Measurements from ENCODE around the gene RAB19.

RAB19 gene, protein sequence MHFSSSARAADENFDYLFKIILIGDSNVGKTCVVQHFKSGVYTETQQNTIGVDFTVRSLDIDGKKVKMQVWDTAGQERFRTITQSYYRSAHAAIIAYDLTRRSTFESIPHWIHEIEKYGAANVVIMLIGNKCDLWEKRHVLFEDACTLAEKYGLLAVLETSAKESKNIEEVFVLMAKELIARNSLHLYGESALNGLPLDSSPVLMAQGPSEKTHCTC

DNA sequence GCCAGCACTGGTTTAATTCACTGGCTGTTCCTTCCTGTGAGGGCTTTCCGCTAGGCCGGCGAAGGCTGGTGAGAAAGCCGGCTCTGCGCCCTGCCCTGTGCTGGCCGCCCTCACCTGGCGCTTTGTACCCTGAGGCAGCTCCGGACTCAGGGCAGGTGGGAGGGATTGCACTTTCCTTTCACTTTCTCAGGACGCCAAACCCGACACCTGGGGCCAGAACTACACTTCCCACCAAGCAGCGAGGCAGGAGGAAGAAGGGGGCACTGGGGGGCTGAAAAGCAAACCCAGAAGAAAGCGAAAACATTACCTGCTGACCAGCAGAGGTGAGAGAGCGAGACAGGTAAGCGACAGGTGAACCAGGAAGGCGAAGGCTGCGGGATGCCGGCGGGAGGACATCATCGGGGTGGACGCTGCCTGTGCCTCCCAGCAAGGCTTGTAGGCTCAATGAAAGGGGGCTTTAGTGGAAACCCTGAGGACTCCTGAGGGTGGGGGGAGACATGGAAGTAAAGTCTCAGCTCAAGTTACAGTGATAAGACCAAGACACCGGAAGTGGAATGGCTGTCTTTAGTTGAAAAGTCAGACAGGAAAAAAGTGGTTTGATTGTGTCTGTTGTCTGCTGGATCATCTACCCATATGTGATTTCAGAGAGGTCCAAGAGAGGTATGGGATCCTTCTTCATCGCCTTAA lies at the start of gene RAB19:
Gene RAB19 (plus strand): TSS at position 181 of the 687 bp plus-strand sequence. CDS start 3,589 bp downstream, outside the sequence.
- peak within 1 kb of the TSS; percentile 43 for H3K4me3 ChIP-seq (replicated peaks; ENCODE audit: low read depth, low read length)
- DNase-seq (ENCODE audit: low read depth): no peak
- TF ChIP-seq, protein P1, sequence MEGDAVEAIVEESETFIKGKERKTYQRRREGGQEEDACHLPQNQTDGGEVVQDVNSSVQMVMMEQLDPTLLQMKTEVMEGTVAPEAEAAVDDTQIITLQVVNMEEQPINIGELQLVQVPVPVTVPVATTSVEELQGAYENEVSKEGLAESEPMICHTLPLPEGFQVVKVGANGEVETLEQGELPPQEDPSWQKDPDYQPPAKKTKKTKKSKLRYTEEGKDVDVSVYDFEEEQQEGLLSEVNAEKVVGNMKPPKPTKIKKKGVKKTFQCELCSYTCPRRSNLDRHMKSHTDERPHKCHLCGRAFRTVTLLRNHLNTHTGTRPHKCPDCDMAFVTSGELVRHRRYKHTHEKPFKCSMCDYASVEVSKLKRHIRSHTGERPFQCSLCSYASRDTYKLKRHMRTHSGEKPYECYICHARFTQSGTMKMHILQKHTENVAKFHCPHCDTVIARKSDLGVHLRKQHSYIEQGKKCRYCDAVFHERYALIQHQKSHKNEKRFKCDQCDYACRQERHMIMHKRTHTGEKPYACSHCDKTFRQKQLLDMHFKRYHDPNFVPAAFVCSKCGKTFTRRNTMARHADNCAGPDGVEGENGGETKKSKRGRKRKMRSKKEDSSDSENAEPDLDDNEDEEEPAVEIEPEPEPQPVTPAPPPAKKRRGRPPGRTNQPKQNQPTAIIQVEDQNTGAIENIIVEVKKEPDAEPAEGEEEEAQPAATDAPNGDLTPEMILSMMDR (IDR thresholded peaks at IDR 0.05; ENCODE audit: low read length, missing control alignments): no peak

DNA sequence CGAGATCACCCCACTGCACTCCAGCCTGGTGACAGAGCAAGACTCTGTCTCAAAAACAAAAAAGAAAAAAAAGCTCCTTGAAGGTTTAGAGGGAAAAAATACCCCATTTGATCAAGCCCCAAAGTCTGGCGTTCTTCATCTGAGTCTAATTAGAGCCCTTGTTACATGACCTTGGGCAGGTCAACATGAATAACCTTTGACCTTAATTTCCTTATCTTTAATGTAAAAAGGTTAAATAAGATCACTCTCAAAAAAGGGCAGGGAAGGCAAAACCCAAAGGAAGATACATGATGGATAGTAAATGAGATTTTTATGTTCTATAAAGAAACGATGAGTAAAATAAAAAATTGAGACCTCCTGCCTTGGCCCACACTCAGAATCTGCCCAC lies 45.8 kb upstream of the RAB19 start:
- no peak for DNase-seq (ENCODE audit: low read depth)
- no peak overlapping the region for H3K4me3 ChIP-seq (replicated peaks; ENCODE audit: low read depth, low read length)
- TF ChIP-seq, protein P1 (IDR thresholded peaks at IDR 0.05; ENCODE audit: low read length, missing control alignments): no peak

DNA sequence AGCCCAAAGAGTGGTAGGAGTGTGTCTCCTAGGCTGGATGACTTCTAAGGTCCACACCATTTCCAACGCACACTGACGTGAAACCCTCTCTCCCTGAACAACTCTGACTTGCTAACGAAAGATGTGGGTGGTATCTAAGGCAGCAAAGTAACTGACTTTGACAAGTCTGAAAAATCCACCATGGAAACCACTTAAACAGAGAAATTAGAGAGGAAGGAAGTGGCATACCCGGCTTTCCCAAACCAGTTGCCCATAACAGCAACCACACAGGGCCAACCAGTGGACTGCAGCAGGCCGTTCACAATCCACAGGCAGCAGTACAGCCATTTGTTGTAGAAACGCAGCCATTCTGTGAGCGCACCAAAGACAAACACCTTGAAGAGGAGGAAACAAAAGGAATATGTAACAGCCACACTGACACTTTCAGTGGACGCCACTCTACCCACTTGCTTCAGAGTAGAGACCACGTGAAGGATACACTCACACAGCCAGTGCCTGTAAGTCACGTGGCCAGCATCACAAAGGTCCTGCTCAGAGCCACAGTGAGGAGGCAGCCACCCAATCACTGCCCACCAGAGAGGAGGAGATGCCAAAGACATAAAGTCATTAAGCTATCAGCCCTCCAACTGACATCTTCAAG lies 45.3 kb upstream of the RAB19 start:
- no peak overlapping the region for H3K4me3 ChIP-seq (replicated peaks; ENCODE audit: low read depth, low read length)
- TF ChIP-seq, protein P1 (IDR thresholded peaks at IDR 0.05; ENCODE audit: low read length, missing control alignments): no peak
- no peak for DNase-seq (ENCODE audit: low read depth)

DNA sequence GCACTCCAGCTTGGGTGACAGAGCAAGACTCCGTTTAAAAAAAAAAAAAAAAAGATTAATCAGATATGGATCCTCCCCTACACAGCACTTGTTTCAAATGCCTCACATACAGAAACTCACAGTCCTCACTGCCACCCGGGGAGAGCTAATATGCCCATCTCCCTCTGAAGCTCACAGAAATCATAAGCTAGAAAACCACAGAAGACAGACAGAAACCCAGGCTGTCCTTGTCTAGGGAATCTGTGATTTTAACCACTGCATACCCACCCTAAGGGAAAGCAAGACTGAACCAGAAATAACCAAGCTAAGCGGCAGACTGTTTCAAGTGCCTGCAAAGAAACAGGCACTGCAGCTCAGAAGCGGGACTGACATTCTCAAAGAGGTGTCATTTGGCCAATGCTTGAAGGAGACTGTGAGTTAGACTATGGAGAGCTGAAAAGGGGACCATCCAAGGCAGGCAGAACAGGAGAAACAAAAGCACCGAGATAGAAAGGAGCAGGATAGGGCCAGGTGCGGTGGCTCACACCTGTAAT lies 43.1 kb upstream of the RAB19 start:
- no peak overlapping the region for H3K4me3 ChIP-seq (replicated peaks; ENCODE audit: low read depth, low read length)
- DNase-seq (ENCODE audit: low read depth): no peak
- TF ChIP-seq, protein P1 (IDR thresholded peaks at IDR 0.05; ENCODE audit: low read length, missing control alignments): no peak

DNA sequence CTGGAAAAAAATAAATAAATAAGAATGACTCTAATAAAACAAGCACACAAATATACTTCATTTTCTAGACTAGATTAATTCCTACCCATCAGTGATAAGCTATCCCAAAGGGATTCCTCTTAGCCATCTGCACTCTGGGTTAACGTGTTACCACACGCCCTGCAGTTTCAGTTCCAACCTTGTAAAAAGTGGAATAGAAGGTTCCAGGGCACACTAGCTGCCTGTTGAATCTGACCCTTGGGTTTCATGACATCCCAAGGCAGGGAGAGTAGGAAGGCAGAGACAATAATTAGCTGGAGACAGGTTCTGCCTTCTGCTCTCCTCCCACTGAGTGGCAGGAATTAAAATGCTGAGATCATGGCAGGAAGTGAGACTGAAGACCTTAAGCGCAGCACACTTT lies 39.0 kb upstream of the RAB19 start:
- no peak for DNase-seq (ENCODE audit: low read depth)

DNA sequence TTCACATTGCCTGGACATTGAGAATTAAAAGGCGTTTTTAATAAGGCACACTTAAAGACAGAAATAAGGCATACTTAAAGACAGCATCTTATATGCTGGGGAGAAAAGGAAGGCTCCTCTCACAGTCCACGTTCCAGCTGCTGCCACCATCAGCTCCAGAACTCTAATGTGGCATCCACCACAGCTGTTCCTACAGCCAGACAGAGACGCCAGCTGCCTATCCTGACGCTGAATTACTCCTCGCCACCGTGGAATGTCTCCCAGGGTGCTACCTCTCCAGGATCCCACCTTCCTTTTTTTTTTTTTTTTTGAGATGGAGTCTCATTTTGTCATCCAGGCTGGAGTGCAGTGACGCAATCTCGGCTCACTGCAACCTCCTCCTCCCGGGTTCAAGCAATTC lies 36.3 kb upstream of the RAB19 start:
- no peak for DNase-seq (ENCODE audit: low read depth)
- TF ChIP-seq, protein P1 (IDR thresholded peaks at IDR 0.05; ENCODE audit: low read length, missing control alignments): no peak

More for the DNA sequence above, 39.0 kb upstream of the RAB19 start:
- H3K4me3 ChIP-seq (replicated peaks; ENCODE audit: low read depth, low read length): no peak overlapping the region
- TF ChIP-seq, protein P1 (IDR thresholded peaks at IDR 0.05; ENCODE audit: low read length, missing control alignments): no peak

More for the DNA sequence above, 36.3 kb upstream of the RAB19 start:
- H3K4me3 ChIP-seq (replicated peaks; ENCODE audit: low read depth, low read length): no peak overlapping the region
